HG03095 (cell line): ENCODE data around the gene POC1A.

Experiments used
- ATAC-seq: cut with Tn5 transposase; IDR thresholded peaks from one replicate; pipeline ENCODE4 v1.9.1; 2021; ENCODE audit warnings: moderate library complexity; ENCODE audit not compliant: unreplicated experiment

Gene POC1A

DNA sequence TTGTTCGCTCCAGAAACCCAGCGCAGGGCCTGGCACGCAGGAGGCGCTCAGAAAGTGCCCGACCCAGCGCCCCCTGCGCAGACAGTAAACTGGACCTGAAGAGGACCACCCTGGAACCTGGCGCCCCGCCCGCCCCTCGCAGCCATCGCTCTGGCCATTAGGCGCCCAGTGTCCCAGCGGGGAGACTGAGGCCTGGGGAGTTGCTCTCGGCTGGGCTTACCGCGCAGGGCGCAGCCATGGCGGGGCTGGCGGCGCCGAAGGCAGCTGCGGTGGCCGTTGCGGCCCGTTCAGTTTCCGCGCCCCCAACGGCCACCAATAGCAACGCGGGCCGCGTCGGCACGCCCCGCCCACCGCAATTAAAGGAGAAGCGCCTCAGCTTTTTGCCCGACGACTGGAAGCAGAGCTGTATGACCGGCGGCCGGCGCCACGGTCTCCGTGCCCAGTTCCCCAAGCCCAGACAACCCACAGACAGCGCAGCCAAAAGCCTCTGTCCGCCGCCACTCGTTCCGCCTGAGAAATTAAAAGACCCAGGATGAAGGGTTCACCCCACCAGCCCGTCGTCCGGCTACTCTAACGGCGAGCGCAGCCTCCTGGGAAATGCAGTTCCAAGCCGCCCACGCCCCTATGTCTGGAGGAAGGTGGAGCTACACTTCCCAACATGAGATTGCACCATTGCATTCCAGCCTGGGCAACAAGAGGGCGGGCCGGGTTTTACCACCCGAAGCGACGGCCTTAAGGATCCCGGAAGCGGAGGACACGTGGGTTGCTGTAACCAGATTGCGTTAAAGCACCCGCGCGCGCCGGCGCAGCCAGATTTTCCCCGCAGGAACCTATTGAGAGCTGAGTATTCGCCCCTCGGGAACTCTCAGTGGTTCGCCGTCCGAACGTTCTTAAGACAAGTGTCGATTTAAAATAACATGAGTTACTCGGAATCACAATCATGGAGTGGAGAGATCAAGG, at the start of gene POC1A:
TSS of gene POC1A (minus strand) at position 289 of the 960 bp plus-strand sequence. CDS start at position 238, 51 bp downstream.
- peak; percentile 70 for ATAC-seq

DNA sequence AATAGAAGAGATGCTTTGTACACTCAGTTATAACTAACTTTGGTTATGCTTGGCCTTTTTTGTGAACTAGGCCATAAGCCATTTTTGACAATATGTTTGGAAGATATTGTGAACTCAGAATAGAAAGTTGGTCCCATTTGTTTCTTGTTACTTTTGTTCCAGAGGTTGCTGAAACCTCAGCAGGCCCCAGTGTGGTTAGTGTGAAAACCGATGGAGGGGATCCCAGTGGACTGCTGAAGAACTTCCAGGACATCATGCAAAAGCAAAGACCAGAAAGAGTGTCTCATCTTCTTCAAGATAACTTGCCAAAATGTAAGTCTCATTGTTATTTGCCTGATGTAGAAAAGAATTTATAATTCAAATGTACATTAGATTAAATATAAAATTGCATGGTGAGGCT, 49.5 kb upstream of the POC1A start:
- ATAC-seq: no peak

DNA sequence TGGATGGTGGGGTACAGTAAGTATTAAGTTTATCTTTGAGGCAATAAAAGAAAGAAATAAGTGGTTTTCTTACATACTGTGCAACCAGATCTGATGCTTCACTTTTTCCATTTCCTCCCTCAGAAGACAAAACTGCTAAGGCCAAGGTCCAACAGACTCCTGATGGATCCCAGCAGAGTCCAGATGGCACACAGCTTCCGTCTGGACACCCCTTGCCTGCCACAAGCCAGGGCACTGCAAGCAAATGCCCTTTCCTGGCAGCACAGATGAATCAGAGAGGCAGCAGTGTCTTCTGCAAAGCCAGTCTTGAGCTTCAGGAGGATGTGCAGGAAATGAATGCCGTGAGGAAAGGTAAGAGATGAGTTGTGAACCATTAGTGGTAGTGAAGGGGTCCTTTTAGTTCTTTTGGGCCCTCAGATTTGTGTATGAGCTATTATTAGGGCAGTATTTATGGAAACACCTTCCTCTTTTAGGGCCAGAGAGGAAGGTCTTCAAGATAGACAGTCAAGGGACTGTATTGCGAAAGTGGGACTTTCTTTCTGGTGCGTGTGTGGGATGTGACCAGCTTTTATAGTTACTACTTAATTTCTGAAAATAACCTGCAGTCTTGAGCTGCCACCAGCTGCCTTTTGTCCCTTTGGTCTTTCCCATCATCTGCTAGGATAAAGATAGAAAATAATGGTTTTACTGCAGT, 48.3 kb upstream of the POC1A start:
- ATAC-seq: no peak

DNA sequence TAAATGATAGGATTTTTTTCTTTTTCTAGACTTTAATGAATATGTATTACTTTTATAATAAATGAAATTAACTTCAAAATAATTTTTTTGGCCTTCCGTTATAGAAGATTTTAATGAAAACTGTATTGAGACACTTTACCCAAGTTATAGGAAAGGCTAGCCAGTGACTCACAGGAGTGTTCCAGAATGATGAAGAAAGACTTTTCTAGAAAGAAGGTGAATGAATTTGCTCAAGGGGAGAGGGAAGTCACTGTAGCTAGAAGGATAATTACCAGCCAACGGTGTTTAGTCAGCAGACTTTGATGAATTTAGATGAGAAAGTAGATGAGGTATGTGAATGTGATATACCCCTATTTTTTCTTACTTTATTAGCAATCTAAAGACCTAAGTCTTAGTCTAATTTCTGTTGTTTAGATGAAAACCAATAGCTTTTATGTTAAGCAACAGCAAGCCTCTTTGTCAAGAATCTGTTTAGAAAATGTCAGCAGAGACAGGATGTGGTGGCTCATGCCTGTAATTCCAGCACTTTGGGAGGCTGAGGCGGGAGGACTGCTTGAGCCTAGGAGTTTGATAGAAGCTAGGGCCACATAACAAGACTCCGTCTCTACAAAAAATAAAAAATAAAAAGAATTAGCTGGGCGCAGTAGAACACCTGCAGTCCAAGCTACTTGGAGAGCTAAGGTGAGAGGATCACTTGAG, 46.9 kb upstream of the POC1A start:
- ATAC-seq: no peak

DNA sequence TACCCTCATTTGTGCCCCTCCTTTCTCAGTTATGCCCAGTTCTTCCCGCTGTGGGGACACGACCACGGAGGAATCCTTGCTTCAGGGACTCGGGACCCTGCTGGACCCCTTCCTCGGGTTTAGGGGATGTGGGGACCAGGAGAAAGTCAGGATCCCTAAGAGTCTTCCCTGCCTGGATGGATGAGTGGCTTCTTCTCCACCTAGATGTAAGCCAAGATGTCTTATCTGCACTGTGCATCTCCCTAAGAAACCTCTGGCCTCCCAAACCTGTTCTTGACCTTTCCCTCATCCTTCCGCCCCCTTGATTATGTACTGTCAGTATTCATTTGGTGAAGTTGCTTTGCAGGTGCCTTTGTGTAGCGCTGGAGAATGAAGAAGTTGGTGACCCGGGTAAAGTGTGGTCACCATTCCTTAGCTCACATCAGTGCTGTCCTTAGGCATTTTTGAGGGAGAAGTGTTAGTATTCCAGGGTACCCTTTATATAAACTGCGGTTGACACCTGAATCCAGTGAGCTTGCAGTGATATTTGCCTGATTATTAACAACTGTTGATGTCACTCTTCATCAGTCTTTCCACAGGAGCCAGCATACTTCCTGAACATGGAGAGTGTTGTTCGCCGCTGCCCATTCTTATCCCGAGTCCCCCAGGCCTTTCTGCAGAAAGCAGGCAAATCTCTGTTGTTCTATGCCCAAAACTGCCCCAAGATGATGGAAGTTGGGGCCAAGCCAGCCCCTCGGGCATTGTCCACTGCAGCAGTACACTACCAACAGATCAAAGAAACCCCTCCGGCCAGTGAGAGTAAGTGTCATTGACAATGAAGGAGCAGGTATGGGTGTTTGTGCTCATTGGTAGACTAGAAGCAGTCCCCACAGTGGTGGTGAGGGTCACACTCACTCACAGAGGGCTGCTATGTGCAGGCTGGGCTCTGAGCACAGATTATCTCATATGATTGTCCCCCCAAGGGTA, 44.7 kb upstream of the POC1A start:
- ATAC-seq: no peak

DNA sequence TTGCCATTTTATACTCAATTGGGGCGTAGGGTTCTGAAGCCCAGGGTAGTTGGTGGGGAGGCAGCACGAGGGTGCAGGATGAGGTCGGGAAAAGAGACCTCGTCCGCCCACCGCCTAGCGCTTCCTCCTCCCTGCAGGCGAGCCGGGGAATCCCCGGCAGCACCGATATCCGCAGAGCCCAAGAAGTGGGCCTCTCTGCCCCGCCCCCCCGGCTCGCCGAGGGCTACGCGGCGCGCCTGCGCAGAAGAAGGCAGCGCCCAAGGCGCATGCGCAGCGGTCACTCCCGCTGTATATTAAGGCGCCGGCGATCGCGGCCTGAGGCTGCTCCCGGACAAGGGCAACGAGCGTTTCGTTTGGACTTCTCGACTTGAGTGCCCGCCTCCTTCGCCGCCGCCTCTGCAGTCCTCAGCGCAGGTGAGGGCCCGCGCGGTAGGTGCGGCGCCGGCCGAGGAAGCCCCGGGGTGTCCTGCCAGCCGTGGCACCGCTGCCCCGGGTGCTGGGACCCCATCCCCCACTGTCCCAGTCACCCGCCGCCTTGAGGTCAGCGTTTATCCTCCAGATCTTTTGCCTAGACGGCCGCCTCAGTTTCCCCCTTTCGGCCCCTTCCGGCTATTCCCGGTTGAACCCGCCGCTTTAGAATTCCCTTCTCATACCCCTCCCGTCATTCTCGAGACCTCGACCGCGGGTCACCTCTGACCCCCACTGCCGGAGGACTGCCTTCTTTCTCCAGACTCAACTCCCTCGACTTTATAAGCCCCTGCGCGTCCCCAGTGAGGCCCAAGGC, 43.8 kb upstream of the POC1A start, which contains the start of gene ALAS1:
TSS of gene ALAS1 (plus strand) at position 319 of the 784 bp plus-strand sequence. CDS start 1,082 bp downstream, outside the sequence.
- peak; percentile 73 for ATAC-seq

DNA sequence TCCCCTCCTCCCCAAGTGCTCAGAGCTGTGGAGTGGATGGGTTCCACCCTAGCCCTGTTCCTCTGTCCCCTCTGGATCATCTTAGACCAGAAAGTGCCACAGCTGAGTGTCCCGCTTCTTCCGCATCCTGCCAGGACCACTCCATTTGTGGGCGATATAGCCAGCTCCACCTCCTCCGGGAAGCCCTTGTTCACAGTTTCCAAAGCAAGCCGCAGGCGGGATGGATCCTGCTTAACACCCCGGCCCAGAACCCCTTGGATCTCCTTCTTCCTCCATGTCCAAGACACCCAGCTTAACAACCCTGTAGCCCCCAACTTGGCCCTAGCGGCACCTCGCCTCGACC, 43.2 kb upstream of the POC1A start:
- ATAC-seq: no peak

DNA sequence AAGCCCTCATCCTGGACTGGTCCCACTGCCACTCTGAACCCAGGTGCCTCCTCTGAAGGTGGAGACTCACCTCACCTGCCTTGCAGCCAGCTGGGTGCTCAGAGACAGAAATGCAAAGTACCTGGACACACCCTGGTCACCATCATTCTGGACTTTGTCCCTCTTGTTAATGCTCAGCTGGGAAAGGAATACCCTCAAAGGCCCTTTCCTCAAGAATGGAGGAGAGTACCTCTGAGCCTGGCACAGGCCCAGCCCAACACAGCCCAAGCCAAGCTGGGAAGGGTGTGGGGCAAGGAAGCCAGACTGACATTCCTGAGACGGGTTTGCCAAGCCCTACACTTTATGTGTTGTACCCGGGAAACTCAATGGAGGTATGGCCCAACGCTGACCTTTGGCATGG, 42.8 kb upstream of the POC1A start:
- ATAC-seq: no peak

DNA sequence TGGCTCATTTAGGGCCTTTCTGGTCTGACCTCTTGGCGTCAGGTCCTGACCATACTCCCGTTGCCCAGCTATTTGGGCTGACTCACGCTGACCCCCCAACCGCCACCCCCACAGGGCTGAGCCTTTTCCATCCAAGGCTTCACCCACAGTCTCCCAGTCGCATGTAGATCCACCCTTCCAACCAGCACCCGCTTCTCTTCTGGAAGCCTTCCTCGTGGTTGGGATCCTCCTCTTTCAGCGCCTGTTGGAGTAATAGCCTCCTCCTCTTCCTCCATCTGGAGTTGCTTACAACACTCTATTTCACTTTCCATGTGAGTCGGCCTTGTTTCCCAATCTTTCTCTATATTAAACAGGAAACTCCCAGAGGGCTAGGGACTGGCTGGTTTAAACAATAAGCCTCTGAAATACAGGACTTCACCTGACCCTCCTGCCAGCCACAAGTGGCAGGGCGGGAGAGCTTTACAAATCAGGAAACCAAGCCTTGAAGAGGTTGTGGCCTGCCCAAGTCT, 41.7 kb upstream of the POC1A start:
- ATAC-seq: no peak

DNA sequence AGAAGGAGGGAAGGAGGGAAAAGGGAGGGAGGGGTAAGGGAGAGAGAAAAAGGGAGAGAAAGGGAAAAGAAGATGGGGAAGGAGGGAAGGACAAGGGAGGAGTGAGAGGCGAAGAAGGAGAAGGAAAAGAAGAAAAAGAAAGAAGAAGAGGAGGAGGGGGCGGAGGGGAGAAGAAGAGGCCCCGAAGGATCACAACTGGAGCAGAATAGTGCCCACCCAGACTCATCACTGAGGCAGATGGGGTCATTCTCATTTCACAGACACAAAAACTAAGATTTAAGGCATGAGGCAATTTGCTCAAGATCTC, 41.0 kb upstream of the POC1A start:
- no peak for ATAC-seq

DNA sequence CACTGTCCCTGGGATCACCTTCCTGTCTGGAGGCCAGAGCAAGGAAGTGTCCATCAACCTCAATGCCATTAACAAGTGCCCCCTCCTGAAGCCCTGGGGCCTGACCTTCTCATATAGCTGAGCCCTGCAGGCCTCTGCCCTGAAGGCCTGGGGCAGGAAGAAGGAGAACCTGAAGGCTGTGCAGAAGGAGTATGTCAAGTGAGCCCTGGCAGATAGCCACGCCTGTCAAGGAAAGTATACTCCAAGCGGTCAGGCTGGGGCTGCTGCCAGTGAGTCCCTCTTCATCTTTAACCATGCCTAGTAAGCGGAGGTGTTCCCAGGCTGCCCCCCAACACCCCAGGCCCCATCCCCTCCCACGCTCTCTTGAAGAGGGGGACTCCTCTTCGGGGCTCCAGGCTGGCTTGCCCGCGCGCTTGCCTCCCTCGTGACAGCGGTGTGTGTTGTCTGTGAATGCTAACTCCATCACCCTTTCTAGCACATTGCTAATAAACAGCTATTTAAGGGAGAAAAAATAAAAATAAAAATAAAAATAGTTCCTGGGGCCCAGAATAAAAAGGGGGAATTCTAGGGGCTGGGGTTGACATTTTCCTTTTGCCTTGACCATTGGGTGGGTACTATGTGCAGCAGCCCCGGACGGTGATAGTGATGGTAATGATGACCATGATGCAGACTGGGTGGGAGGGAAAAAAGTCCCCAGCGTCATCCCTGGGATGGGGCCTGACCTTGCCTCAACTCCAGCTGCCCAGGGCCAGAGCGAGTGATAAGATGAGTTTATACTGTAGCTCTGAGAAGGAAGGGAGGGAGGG, 40.5 kb upstream of the POC1A start:
- no peak for ATAC-seq

DNA sequence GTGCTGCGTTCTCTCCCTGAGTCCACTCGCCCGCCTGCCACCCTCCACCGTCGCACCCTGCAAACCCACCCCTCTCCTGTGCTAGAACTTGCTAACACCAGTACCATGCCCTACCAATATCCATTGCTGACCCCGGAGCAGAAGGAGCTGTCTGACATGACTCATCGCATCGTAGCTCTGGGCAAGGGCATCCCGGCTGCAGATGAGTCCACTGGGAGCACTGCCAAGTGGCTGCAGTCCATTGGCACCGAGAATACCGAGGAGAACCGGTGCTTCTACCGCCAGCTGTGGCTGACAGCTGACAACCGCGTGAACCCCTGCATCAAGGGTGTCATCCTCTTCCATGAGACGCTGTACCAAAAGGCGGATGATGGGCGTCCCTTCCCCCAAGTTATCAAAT, 38.8 kb upstream of the POC1A start:
- ATAC-seq: no peak

DNA sequence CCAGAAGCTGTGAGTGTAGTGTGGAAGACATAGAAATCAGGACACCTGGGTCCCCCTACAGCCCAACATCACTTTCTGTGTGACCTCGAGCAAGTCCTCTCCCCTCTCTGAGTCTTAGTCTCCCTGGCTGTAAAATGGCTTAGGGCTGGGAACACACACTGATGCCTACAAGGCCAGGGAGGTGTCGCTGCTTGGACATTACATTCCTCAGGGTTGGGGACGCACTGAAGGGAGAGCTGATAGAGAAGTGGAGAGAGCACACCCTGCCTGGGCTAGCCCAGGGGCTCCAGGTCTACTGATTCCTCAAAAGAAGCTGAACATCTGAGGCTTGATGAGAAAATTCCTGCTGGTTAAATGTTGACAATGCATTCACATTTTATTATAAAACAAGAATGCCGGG, 37.4 kb upstream of the POC1A start:
- ATAC-seq: no peak

DNA sequence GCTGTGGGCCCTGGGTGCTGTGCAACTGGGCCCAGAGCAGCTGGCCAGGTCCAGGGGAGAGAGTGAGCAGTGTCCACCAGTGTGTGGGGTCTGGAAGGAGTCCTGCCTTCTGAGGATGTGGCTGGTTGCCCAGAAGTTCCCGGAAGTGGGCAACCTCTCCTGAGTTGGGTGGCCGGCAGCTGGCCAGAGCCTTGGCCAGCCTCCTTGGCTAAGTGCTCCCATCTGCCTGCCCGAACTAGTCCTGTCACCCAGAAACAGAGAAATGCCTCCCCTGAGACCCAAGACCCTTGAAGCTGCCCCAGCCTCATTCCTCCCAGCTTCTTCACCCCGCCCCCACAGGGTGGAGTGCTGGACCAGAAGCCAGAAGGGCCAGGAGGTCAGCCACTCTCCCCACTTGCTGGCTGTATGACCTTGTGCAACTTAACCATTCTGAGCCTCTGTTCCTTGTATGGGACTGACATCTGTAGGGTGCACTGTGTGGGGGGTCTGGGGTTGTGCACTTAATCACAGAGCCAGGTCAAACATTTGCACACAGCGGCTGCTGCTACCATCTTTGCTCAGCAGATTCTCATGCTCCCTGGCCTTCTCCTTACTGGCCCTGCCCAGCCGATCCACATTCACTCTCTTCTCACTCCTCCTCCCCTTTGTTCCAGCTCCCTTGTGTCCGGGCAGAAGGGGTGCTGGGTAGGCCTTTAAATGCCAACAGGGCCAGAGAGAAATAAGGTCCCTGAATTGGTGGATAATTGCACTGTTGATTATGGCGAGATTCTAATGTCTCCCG, 36.3 kb upstream of the POC1A start:
- ATAC-seq: no peak

DNA sequence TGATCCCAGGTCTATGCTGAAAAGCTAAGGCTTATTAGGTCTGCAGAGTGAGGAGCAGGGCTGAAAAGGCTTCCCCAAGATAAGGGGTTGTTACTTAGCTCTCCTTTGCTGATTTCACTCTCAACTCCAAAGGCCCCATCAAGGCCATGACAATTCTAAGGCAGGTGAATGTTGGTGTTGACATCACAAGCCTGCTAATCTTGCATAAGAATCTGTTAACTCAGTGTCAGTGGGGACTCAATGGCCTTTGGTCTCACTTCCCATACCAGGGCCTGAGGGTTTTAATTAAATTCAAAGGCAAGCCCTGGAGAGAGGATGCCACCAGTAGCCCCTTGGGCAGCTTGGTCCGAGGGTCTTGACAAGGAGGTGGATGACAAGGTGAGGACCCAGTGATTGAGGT, 34.3 kb upstream of the POC1A start:
- no peak for ATAC-seq

DNA sequence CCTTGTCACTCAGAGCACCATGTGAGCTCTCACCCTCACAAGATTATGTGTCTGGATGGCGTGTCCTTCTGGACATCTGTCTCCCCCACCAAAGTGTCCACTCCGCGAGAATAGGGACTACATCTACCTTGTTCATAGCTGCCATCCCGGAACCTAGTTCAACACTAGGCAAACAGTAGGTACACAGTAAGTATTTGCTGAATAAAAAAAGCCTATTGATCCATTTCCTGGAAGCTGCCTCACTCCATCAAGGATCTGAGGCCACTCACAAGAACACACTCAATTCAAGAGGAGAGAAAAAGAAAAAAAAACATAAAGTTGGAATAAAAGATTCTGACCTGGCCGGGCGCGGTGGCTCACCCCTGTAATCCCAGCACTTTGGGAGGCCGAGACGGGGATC, 32.5 kb upstream of the POC1A start:
- no peak for ATAC-seq

DNA sequence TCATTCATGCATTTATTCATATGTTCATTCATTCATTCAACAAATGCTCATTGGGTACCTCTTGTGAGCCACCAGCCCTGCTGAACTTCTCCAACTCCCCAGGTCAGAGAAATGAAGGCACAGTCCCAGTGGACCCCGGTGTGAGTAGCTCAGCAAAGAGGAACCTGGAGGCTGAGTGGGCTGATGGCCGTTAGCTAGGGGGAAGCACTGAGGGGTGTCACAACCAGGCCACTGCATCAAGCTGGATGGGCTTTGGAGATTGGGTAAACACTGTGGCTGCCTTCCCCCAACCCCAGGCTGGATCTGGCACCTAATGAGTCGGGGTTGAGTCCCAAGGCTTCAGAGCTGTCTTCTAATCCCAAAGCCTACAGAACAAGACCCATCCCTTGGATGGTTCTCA, 31.6 kb upstream of the POC1A start:
- no peak for ATAC-seq

DNA sequence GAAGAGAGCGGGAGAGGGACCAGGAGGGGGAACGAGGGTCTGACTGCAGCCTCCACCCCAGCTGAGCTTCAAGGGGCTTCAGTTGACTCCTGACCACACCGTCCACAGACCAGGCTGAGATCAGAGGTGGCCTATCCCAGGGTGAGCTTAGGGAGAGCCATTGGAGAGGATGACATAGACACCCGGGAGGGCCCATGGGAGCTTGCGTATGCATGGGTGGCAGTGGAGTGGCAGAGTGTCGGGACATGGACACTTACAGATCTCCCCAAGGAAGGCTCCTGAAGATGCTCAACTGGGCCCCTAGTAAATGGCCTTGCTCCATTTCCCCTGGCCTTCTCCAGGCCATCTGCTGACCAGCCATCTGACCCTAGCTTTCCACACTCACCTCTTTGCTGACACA, 31.1 kb upstream of the POC1A start:
- no peak for ATAC-seq
